GM23338 (cell line): Measurements from ENCODE around the gene ARHGAP12. TPM values are rescaled to one million over a fixed set of nuclear protein-coding genes. Genes with fewer than 3 reads are reported as not detected.

Experiments used
- ATAC-seq: fragments of 200-7000 bp; cut with Tn5 transposase; 3 replicates; pipeline ENCODE4 v1.9.1; 2020
- DNase-seq: peaks from one replicate; pipeline ENCODE4 v3.0.0-alpha.2; 2015; ENCODE audit warnings: low spot score
- H2AFZ ChIP-seq: fragments of 200-600 bp; sonication (generic); 2 replicates; pipeline ENCODE4 v1.8.0; 2016; ENCODE audit warnings: antibody characterized with exemption, mild to moderate bottlenecking, moderate library complexity
- H3F3A ChIP-seq: fragments of 200-600 bp; sonication (generic); replicated peaks from 2 replicates; pipeline ENCODE4 v1.8.0; 2017; ENCODE audit warnings: antibody characterized with exemption, mixed run types, low read depth
- H3K27ac ChIP-seq: fragments of 200-600 bp; sonication (generic); 2 replicates; pipeline ENCODE4 v1.6.1; 2016; ENCODE audit warnings: low read depth
- H3K27me3 ChIP-seq: fragments of 200-600 bp; sonication (generic); 2 replicates; pipeline ENCODE4 v1.8.0; 2016; ENCODE audit warnings: mild to moderate bottlenecking, mixed run types, moderate library complexity; ENCODE audit not compliant: insufficient read depth
- H3K36me3 ChIP-seq: fragments of 200-600 bp; sonication (generic); 2 replicates; pipeline ENCODE4 v1.8.0; 2016; ENCODE audit warnings: mild to moderate bottlenecking; ENCODE audit not compliant: insufficient read depth
- H3K4me1 ChIP-seq: fragments of 200-600 bp; sonication (generic); 2 replicates; pipeline ENCODE4 v1.8.0; 2016; ENCODE audit warnings: mild to moderate bottlenecking, moderate library complexity; ENCODE audit not compliant: insufficient read depth
- H3K4me2 ChIP-seq: fragments of 200-600 bp; sonication (generic); 2 replicates; pipeline ENCODE4 v1.7.1; 2017; ENCODE audit warnings: mixed run types
- H3K4me3 ChIP-seq: fragments of 200-600 bp; sonication (generic); 2 replicates; pipeline ENCODE4 v1.6.1; 2016; ENCODE audit warnings: mixed run types
- H3K79me2 ChIP-seq: fragments of 200-600 bp; sonication (generic); replicated peaks from 2 replicates; pipeline ENCODE4 v1.8.0; 2017; ENCODE audit warnings: mild to moderate bottlenecking; ENCODE audit not compliant: insufficient read depth
- H3K9me2 ChIP-seq: fragments of 200-600 bp; sonication (generic); 2 replicates; pipeline ENCODE4 v1.8.0; 2017; ENCODE audit not compliant: insufficient read depth
- H4K20me1 ChIP-seq: fragments of 200-600 bp; sonication (generic); replicated peaks from 2 replicates; pipeline ENCODE4 v1.8.0; 2017; ENCODE audit warnings: mild to moderate bottlenecking; ENCODE audit not compliant: insufficient read depth
- H3K27ac Mint-ChIP-seq: 2 replicates; pipeline ENCODE4 v1.8.0; 2020; ENCODE audit warnings: inconsistent platforms, mild to moderate bottlenecking, moderate library complexity, mixed read lengths
- H3K27me3 Mint-ChIP-seq: 3 replicates; pipeline ENCODE4 v1.8.0; 2022; ENCODE audit warnings: low read depth, mild to moderate bottlenecking, moderate library complexity, mixed read lengths, inconsistent platforms; ENCODE audit not compliant: insufficient read depth, poor library complexity
- H3K36me3 Mint-ChIP-seq: 3 replicates; pipeline ENCODE4 v1.8.0; 2021; ENCODE audit warnings: low read depth, mild to moderate bottlenecking, inconsistent platforms, moderate library complexity, mixed read lengths
- H3K4me1 Mint-ChIP-seq: 3 replicates; pipeline ENCODE4 v1.8.0; 2020; ENCODE audit warnings: mild to moderate bottlenecking, inconsistent platforms, mixed read lengths
- H3K4me3 Mint-ChIP-seq: 3 replicates; pipeline ENCODE4 v1.8.0; 2021; ENCODE audit warnings: moderate library complexity, mild to moderate bottlenecking, inconsistent platforms, mixed read lengths
- H3K9me3 Mint-ChIP-seq: 3 replicates; pipeline ENCODE4 v1.8.0; 2020; ENCODE audit warnings: moderate library complexity, mild to moderate bottlenecking, inconsistent platforms, mixed read lengths
- CREB1 ChIP-seq: fragments of 250-450 bp; sonication (Bioruptor Pico); IDR thresholded peaks from 2 replicates; pipeline ENCODE4 v1.5.0; 2020; ENCODE audit warnings: low read depth, mild to moderate bottlenecking, moderate library complexity
- CTCF ChIP-seq, 2 experiments: fragments of 200-600 bp in 1 of 2; sonication (generic) in 1 of 2; conservative IDR thresholded peaks; 2 replicates each; pipeline versions ENCODE4 v1.5.1 to v1.6.1; 2016 to 2017; ENCODE audit warnings: antibody characterized with exemption in 2 of 2, low read depth in 2 of 2, mild to moderate bottlenecking in 2 of 2, moderate library complexity in 1 of 2
- ETS1 ChIP-seq: IDR thresholded peaks from 2 replicates; pipeline ENCODE4 v1.6.1; 2016; ENCODE audit warnings: antibody characterized with exemption
- EZH2 ChIP-seq: fragments of 200-600 bp; sonication (generic); IDR thresholded peaks from one replicate; pipeline ENCODE4 v1.8.0; 2017; ENCODE audit warnings: antibody characterized with exemption, mild to moderate bottlenecking, low read depth; ENCODE audit not compliant: unreplicated experiment
- EZH2phosphoT487 ChIP-seq: fragments of 200-600 bp; sonication (generic); IDR thresholded peaks from one replicate; pipeline ENCODE4 v1.8.1; 2018; ENCODE audit warnings: antibody characterized with exemption; ENCODE audit not compliant: unreplicated experiment
- JUNB ChIP-seq: IDR thresholded peaks from one replicate; pipeline ENCODE4 v1.6.1; 2016; ENCODE audit warnings: antibody characterized with exemption; ENCODE audit not compliant: unreplicated experiment
- NANOG ChIP-seq: IDR thresholded peaks from 2 replicates; pipeline ENCODE4 v1.6.1; 2016; ENCODE audit warnings: antibody characterized with exemption, borderline replicate concordance
- STAT1 ChIP-seq: IDR thresholded peaks from one replicate; pipeline ENCODE4 v1.6.1; 2016; ENCODE audit warnings: antibody characterized with exemption; ENCODE audit not compliant: unreplicated experiment
- ZNF114 ChIP-seq: fragments of 250-450 bp; sonication (Bioruptor Pico); IDR thresholded peaks from 2 replicates; pipeline ENCODE4 v1.5.0; 2020; ENCODE audit warnings: mild to moderate bottlenecking, moderate library complexity
- ZNF331 ChIP-seq: fragments of 250-450 bp; sonication (Bioruptor Pico); IDR thresholded peaks from 2 replicates; pipeline ENCODE4 v1.5.0; 2020; ENCODE audit warnings: low read depth, mild to moderate bottlenecking, moderate library complexity
- ZNF462 ChIP-seq: fragments of 250-450 bp; sonication (Bioruptor Pico); IDR thresholded peaks from 2 replicates; pipeline ENCODE4 v1.5.0; 2020; ENCODE audit warnings: mild to moderate bottlenecking, moderate library complexity
- polyA plus RNA-seq: library from polyadenylated mRNA; unstranded; fragments of >200 nt; fragmentation: Nextera tagmentation; extraction: Ambion mirVana; gene quantifications from 2 replicates; pipeline ENCODE4 v1.2.1, GENCODE V29; 2016
- total RNA-seq: library from RNA; depleted of rRNA; stranded (reverse); fragments of >200 nt; shearing (Covaris generic); gene quantifications from 2 replicates; pipeline ENCODE4 v1.2.3, GENCODE V29; 2014

The ARHGAP12 gene
- total and polyA plus RNA-seq, 2 experiments from 2014 or later, result 27.5 to 50.7 TPM

DNA sequence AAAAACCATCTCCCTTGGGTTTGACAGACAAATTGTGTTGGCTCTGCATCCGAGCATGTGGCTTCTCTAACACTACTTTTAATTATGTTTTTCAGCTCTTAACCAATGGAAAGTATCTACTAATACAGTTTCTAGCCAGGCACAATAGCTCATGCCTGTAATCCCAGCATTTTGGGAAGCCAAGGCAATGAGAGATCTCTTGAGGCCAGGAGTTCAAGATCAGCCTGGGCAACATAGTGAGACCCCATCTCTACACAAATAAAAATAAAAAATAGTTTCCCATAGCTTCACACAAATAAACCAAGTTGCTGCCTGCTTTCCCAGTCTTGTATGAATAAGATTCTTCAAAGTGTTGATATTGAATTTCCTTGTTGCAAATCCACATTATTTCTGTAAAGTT, 13.8 kb upstream of the ARHGAP12 start (continued):
- TF ChIP-seq JUNB (no peak), ZNF331 (no peak), EZH2phosphoT487 (no peak), ETS1 (no peak), EZH2 (no peak), ZNF114 (CRISPR knock-in tag) (no peak), NANOG (no peak), CTCF (conservative IDR thresholded peaks at IDR 0.05; ENCODE audit: low read depth in 2 of 2) (no peak)

DNA sequence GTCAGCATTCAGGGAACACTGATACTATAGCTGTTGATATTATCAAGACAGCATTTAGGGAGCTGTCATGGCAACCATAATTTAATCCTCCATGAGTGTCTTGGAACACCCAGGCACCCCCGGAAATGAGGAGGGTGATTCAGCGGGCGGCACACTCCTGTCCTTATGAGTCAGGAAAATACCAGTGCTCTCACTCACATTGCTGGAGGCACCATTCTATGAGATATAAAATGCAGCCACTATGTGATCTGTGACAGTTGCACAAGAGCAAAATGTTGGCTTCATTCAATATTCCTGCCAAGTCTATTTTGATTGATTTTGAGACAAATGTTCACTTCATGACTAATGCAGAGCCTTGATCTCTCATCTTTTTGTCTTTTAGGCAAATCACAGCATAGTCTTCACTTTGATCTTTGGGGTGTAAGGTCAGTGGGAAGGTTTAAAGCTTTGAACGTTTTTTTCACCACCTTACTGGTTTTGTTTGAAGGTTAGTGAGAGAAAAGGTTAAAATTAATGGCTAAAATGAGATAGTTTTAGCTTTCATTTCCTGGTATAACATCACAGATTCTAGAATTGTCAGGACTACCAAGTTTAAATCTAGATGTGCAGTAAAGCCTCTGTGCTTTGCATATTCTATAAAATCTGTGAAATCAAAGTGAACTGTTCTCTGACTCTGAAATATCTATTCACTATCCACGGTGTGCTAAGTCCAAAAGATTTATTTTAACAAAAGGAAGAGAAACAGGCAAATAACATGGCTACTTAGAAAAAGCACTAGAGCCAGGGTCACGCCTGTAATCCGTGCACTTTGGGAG, 12.4 kb upstream of the ARHGAP12 start:
- no peaks in the 10 kb centered on the region for H3K36me3 Mint-ChIP-seq
- no peak overlapping the region for H3K4me3 Mint-ChIP-seq
- H3K27me3 Mint-ChIP-seq, result peaks cover 3% of the 10 kb centered on the region
- peaks cover 13% of the 10 kb centered on the region for H3K4me1 Mint-ChIP-seq
- no peaks in the 10 kb centered on the region for H3K36me3 ChIP-seq
- H4K20me1 ChIP-seq, result no peaks in the 10 kb centered on the region
- H3K9me2 ChIP-seq, result no peaks in the 10 kb centered on the region
- H3K27ac ChIP-seq, result no peak overlapping the region
- no peaks in the 10 kb centered on the region for H3F3A ChIP-seq
- no peaks in the 10 kb centered on the region for H3K27me3 ChIP-seq
- ATAC-seq (no peak), DNase-seq (no peak)
- peaks cover 14% of the 10 kb centered on the region for H3K4me1 ChIP-seq
- H3K4me2 ChIP-seq, result no peak overlapping the region
- H3K79me2 ChIP-seq, result no peaks in the 10 kb centered on the region
- no peak overlapping the region for H3K27ac Mint-ChIP-seq
- no peak overlapping the region for H2AFZ ChIP-seq
- H3K4me3 ChIP-seq, result no peak overlapping the region
- no peaks in the 10 kb centered on the region for H3K9me3 Mint-ChIP-seq
- TF ChIP-seq ZNF331 (no peak), STAT1 (no peak), ETS1 (no peak), ZNF114 (CRISPR knock-in tag) (no peak), EZH2 (no peak), ZNF462 (CRISPR knock-in tag) (no peak), NANOG (no peak), CREB1 (CRISPR knock-in tag) (no peak)
